ENCODE data around the gene AOC3.

DNA sequence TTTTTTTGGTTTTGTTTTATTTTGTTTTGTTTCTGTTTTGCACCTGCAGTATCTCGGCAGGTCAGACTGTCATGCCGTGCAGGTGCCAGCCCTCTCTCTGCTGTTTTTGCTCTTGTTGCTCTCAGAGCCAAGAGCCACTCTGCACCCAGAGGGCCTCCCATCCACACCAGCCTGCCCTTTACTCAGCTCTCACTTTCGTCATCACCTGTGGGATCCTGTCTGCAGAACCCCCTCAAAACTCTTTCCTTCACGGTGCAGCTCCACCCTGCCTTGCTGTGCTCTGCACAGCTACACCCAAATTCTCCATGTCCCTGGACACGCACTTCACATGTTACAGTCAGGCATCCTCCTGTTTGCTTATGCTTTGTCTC lies 2.6 kb downstream of the AOC3 start:
- TF ChIP-seq, protein P1, sequence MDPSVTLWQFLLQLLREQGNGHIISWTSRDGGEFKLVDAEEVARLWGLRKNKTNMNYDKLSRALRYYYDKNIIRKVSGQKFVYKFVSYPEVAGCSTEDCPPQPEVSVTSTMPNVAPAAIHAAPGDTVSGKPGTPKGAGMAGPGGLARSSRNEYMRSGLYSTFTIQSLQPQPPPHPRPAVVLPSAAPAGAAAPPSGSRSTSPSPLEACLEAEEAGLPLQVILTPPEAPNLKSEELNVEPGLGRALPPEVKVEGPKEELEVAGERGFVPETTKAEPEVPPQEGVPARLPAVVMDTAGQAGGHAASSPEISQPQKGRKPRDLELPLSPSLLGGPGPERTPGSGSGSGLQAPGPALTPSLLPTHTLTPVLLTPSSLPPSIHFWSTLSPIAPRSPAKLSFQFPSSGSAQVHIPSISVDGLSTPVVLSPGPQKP (IDR thresholded peaks at IDR 0.05; ENCODE audit: borderline replicate concordance, low read depth, low read length), result no peak
- TF ChIP-seq, protein P2, sequence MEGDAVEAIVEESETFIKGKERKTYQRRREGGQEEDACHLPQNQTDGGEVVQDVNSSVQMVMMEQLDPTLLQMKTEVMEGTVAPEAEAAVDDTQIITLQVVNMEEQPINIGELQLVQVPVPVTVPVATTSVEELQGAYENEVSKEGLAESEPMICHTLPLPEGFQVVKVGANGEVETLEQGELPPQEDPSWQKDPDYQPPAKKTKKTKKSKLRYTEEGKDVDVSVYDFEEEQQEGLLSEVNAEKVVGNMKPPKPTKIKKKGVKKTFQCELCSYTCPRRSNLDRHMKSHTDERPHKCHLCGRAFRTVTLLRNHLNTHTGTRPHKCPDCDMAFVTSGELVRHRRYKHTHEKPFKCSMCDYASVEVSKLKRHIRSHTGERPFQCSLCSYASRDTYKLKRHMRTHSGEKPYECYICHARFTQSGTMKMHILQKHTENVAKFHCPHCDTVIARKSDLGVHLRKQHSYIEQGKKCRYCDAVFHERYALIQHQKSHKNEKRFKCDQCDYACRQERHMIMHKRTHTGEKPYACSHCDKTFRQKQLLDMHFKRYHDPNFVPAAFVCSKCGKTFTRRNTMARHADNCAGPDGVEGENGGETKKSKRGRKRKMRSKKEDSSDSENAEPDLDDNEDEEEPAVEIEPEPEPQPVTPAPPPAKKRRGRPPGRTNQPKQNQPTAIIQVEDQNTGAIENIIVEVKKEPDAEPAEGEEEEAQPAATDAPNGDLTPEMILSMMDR (conservative IDR thresholded peaks at IDR 0.05; ENCODE audit: low read depth, low read length), result no peak
- TF ChIP-seq BHLHE40 (IDR thresholded peaks at IDR 0.05; ENCODE audit: low read depth, low read length) (no peak), MXI1 (IDR thresholded peaks at IDR 0.05; ENCODE audit: borderline replicate concordance, low read depth, low read length) (no peak)

Data from IMR-90 (cell line).